GM23338 (cell line): ENCODE data around the gene RLF. TPM values are rescaled to one million over a fixed set of nuclear protein-coding genes. Genes with fewer than 3 reads are reported as not detected.

Experiments
- ATAC-seq: fragments of 200-7000 bp; cut with Tn5 transposase; 3 replicates; pipeline ENCODE4 v1.9.1; 2020
- DNase-seq: peaks from one replicate; pipeline ENCODE4 v3.0.0-alpha.2; 2015; ENCODE audit warnings: low spot score
- H2AFZ ChIP-seq: fragments of 200-600 bp; sonication (generic); 2 replicates; pipeline ENCODE4 v1.8.0; 2016; ENCODE audit warnings: antibody characterized with exemption, mild to moderate bottlenecking, moderate library complexity
- H3F3A ChIP-seq: fragments of 200-600 bp; sonication (generic); replicated peaks from 2 replicates; pipeline ENCODE4 v1.8.0; 2017; ENCODE audit warnings: antibody characterized with exemption, mixed run types, low read depth
- H3K27ac ChIP-seq: fragments of 200-600 bp; sonication (generic); 2 replicates; pipeline ENCODE4 v1.6.1; 2016; ENCODE audit warnings: low read depth
- H3K27me3 ChIP-seq: fragments of 200-600 bp; sonication (generic); 2 replicates; pipeline ENCODE4 v1.8.0; 2016; ENCODE audit warnings: mild to moderate bottlenecking, mixed run types, moderate library complexity; ENCODE audit not compliant: insufficient read depth
- H3K36me3 ChIP-seq: fragments of 200-600 bp; sonication (generic); 2 replicates; pipeline ENCODE4 v1.8.0; 2016; ENCODE audit warnings: mild to moderate bottlenecking; ENCODE audit not compliant: insufficient read depth
- H3K4me1 ChIP-seq: fragments of 200-600 bp; sonication (generic); 2 replicates; pipeline ENCODE4 v1.8.0; 2016; ENCODE audit warnings: mild to moderate bottlenecking, moderate library complexity; ENCODE audit not compliant: insufficient read depth
- H3K4me2 ChIP-seq: fragments of 200-600 bp; sonication (generic); 2 replicates; pipeline ENCODE4 v1.7.1; 2017; ENCODE audit warnings: mixed run types
- H3K4me3 ChIP-seq: fragments of 200-600 bp; sonication (generic); 2 replicates; pipeline ENCODE4 v1.6.1; 2016; ENCODE audit warnings: mixed run types
- H3K79me2 ChIP-seq: fragments of 200-600 bp; sonication (generic); replicated peaks from 2 replicates; pipeline ENCODE4 v1.8.0; 2017; ENCODE audit warnings: mild to moderate bottlenecking; ENCODE audit not compliant: insufficient read depth
- H3K9me2 ChIP-seq: fragments of 200-600 bp; sonication (generic); 2 replicates; pipeline ENCODE4 v1.8.0; 2017; ENCODE audit not compliant: insufficient read depth
- H4K20me1 ChIP-seq: fragments of 200-600 bp; sonication (generic); replicated peaks from 2 replicates; pipeline ENCODE4 v1.8.0; 2017; ENCODE audit warnings: mild to moderate bottlenecking; ENCODE audit not compliant: insufficient read depth
- H3K27ac Mint-ChIP-seq: 2 replicates; pipeline ENCODE4 v1.8.0; 2020; ENCODE audit warnings: inconsistent platforms, mild to moderate bottlenecking, moderate library complexity, mixed read lengths
- H3K27me3 Mint-ChIP-seq: 3 replicates; pipeline ENCODE4 v1.8.0; 2022; ENCODE audit warnings: low read depth, mild to moderate bottlenecking, moderate library complexity, mixed read lengths, inconsistent platforms; ENCODE audit not compliant: insufficient read depth, poor library complexity
- H3K36me3 Mint-ChIP-seq: 3 replicates; pipeline ENCODE4 v1.8.0; 2021; ENCODE audit warnings: low read depth, mild to moderate bottlenecking, inconsistent platforms, moderate library complexity, mixed read lengths
- H3K4me1 Mint-ChIP-seq: 3 replicates; pipeline ENCODE4 v1.8.0; 2020; ENCODE audit warnings: mild to moderate bottlenecking, inconsistent platforms, mixed read lengths
- H3K4me3 Mint-ChIP-seq: 3 replicates; pipeline ENCODE4 v1.8.0; 2021; ENCODE audit warnings: moderate library complexity, mild to moderate bottlenecking, inconsistent platforms, mixed read lengths
- H3K9me3 Mint-ChIP-seq: 3 replicates; pipeline ENCODE4 v1.8.0; 2020; ENCODE audit warnings: moderate library complexity, mild to moderate bottlenecking, inconsistent platforms, mixed read lengths
- CREB1 ChIP-seq: fragments of 250-450 bp; sonication (Bioruptor Pico); IDR thresholded peaks from 2 replicates; pipeline ENCODE4 v1.5.0; 2020; ENCODE audit warnings: low read depth, mild to moderate bottlenecking, moderate library complexity
- EZH2 ChIP-seq: fragments of 200-600 bp; sonication (generic); IDR thresholded peaks from one replicate; pipeline ENCODE4 v1.8.0; 2017; ENCODE audit warnings: antibody characterized with exemption, mild to moderate bottlenecking, low read depth; ENCODE audit not compliant: unreplicated experiment
- EZH2phosphoT487 ChIP-seq: fragments of 200-600 bp; sonication (generic); IDR thresholded peaks from one replicate; pipeline ENCODE4 v1.8.1; 2018; ENCODE audit warnings: antibody characterized with exemption; ENCODE audit not compliant: unreplicated experiment
- JUNB ChIP-seq: IDR thresholded peaks from one replicate; pipeline ENCODE4 v1.6.1; 2016; ENCODE audit warnings: antibody characterized with exemption; ENCODE audit not compliant: unreplicated experiment
- NANOG ChIP-seq: IDR thresholded peaks from 2 replicates; pipeline ENCODE4 v1.6.1; 2016; ENCODE audit warnings: antibody characterized with exemption, borderline replicate concordance
- POLR2AphosphoS5 ChIP-seq: IDR thresholded peaks from 2 replicates; pipeline ENCODE4 v1.6.1; 2016; ENCODE audit warnings: antibody characterized with exemption, low read depth
- STAT1 ChIP-seq: IDR thresholded peaks from one replicate; pipeline ENCODE4 v1.6.1; 2016; ENCODE audit warnings: antibody characterized with exemption; ENCODE audit not compliant: unreplicated experiment
- ZNF114 ChIP-seq: fragments of 250-450 bp; sonication (Bioruptor Pico); IDR thresholded peaks from 2 replicates; pipeline ENCODE4 v1.5.0; 2020; ENCODE audit warnings: mild to moderate bottlenecking, moderate library complexity
- ZNF331 ChIP-seq: fragments of 250-450 bp; sonication (Bioruptor Pico); IDR thresholded peaks from 2 replicates; pipeline ENCODE4 v1.5.0; 2020; ENCODE audit warnings: low read depth, mild to moderate bottlenecking, moderate library complexity
- polyA plus RNA-seq: library from polyadenylated mRNA; unstranded; fragments of >200 nt; fragmentation: Nextera tagmentation; extraction: Ambion mirVana; gene quantifications from 2 replicates; pipeline ENCODE4 v1.2.1, GENCODE V29; 2016
- total RNA-seq: library from RNA; depleted of rRNA; stranded (reverse); fragments of >200 nt; shearing (Covaris generic); gene quantifications from 2 replicates; pipeline ENCODE4 v1.2.3, GENCODE V29; 2014
- TF ChIP-seq, protein P1 (sequence below): IDR thresholded peaks from 2 replicates; pipeline ENCODE4 v1.6.1; 2016; ENCODE audit warnings: antibody characterized with exemption
- TF ChIP-seq, protein P2 (sequence below): fragments of 250-450 bp; sonication (Bioruptor Pico); IDR thresholded peaks from 2 replicates; pipeline ENCODE4 v1.5.0; 2020; ENCODE audit warnings: mild to moderate bottlenecking, moderate library complexity
- TF ChIP-seq, protein P3 (sequence below), 2 experiments: fragments of 200-600 bp in 1 of 2; sonication (generic) in 1 of 2; conservative IDR thresholded peaks; 2 replicates each; pipeline versions ENCODE4 v1.5.1 to v1.6.1; 2016 to 2017; ENCODE audit warnings: antibody characterized with exemption in 2 of 2, low read depth in 2 of 2, mild to moderate bottlenecking in 2 of 2, moderate library complexity in 1 of 2
- TF ChIP-seq, protein P4 (sequence below): IDR thresholded peaks from one replicate; pipeline ENCODE4 v1.6.1; 2018; ENCODE audit warnings: antibody characterized with exemption; ENCODE audit not compliant: unreplicated experiment

RLF gene
- total and polyA plus RNA-seq, 2 experiments from 2014 or later: 6.6 to 21.1 TPM

DNA sequence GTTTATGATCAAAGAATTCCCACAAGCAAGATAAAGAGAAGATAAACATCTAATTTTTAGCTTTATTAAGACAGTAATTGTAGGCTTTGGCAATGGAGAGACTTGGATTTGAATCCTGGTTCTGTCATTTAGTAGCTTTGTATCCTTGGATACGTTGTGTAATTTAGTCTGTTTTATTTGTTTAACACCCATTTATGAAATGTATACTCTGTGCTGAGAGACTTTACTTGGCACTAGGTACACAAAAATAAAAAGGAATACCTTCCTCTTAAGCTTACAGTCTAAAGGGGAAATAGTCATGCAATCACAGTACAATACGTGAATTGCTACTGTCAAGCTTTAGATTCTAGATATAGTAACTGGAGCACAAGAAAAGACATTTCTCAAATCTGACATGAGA, 120.7 kb downstream of the RLF start:
- Histone ChIP-seq H3K27me3 (no peaks in the 10 kb centered on the region), H3K4me3 (no peak overlapping the region), H4K20me1 (peaks cover 17% of the 10 kb centered on the region), H3K36me3 (peaks cover 15% of the 10 kb centered on the region; the same call in 1 of the 2 replicates), H3K4me1 (no peaks in the 10 kb centered on the region), H2AFZ (no peak overlapping the region), H3K9me2 (no peaks in the 10 kb centered on the region), H3F3A (no peaks in the 10 kb centered on the region), H3K27ac (no peak overlapping the region), H3K79me2 (peaks cover 5% of the 10 kb centered on the region; the same call in 1 of the 2 replicates), H3K4me2 (no peak overlapping the region)
- ATAC-seq (no peak), DNase-seq (no peak)
- Mint-ChIP-seq H3K36me3 (peaks cover 25% of the 10 kb centered on the region; the same call in 2 of the 3 replicates), H3K27ac (no peak overlapping the region), H3K27me3 (no peaks in the 10 kb centered on the region), H3K9me3 (no peaks in the 10 kb centered on the region), H3K4me1 (no peaks in the 10 kb centered on the region), H3K4me3 (no peak overlapping the region)
- TF ChIP-seq ZNF331 (CRISPR knock-in tag) (no peak), JUNB (no peak), NANOG (no peak), EZH2 (no peak), STAT1 (no peak), POLR2AphosphoS5 (no peak), CREB1 (CRISPR knock-in tag) (no peak), ZNF114 (no peak), EZH2phosphoT487 (no peak)
- TF ChIP-seq, protein P1, sequence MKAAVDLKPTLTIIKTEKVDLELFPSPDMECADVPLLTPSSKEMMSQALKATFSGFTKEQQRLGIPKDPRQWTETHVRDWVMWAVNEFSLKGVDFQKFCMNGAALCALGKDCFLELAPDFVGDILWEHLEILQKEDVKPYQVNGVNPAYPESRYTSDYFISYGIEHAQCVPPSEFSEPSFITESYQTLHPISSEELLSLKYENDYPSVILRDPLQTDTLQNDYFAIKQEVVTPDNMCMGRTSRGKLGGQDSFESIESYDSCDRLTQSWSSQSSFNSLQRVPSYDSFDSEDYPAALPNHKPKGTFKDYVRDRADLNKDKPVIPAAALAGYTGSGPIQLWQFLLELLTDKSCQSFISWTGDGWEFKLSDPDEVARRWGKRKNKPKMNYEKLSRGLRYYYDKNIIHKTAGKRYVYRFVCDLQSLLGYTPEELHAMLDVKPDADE: no peak
- TF ChIP-seq, protein P2, sequence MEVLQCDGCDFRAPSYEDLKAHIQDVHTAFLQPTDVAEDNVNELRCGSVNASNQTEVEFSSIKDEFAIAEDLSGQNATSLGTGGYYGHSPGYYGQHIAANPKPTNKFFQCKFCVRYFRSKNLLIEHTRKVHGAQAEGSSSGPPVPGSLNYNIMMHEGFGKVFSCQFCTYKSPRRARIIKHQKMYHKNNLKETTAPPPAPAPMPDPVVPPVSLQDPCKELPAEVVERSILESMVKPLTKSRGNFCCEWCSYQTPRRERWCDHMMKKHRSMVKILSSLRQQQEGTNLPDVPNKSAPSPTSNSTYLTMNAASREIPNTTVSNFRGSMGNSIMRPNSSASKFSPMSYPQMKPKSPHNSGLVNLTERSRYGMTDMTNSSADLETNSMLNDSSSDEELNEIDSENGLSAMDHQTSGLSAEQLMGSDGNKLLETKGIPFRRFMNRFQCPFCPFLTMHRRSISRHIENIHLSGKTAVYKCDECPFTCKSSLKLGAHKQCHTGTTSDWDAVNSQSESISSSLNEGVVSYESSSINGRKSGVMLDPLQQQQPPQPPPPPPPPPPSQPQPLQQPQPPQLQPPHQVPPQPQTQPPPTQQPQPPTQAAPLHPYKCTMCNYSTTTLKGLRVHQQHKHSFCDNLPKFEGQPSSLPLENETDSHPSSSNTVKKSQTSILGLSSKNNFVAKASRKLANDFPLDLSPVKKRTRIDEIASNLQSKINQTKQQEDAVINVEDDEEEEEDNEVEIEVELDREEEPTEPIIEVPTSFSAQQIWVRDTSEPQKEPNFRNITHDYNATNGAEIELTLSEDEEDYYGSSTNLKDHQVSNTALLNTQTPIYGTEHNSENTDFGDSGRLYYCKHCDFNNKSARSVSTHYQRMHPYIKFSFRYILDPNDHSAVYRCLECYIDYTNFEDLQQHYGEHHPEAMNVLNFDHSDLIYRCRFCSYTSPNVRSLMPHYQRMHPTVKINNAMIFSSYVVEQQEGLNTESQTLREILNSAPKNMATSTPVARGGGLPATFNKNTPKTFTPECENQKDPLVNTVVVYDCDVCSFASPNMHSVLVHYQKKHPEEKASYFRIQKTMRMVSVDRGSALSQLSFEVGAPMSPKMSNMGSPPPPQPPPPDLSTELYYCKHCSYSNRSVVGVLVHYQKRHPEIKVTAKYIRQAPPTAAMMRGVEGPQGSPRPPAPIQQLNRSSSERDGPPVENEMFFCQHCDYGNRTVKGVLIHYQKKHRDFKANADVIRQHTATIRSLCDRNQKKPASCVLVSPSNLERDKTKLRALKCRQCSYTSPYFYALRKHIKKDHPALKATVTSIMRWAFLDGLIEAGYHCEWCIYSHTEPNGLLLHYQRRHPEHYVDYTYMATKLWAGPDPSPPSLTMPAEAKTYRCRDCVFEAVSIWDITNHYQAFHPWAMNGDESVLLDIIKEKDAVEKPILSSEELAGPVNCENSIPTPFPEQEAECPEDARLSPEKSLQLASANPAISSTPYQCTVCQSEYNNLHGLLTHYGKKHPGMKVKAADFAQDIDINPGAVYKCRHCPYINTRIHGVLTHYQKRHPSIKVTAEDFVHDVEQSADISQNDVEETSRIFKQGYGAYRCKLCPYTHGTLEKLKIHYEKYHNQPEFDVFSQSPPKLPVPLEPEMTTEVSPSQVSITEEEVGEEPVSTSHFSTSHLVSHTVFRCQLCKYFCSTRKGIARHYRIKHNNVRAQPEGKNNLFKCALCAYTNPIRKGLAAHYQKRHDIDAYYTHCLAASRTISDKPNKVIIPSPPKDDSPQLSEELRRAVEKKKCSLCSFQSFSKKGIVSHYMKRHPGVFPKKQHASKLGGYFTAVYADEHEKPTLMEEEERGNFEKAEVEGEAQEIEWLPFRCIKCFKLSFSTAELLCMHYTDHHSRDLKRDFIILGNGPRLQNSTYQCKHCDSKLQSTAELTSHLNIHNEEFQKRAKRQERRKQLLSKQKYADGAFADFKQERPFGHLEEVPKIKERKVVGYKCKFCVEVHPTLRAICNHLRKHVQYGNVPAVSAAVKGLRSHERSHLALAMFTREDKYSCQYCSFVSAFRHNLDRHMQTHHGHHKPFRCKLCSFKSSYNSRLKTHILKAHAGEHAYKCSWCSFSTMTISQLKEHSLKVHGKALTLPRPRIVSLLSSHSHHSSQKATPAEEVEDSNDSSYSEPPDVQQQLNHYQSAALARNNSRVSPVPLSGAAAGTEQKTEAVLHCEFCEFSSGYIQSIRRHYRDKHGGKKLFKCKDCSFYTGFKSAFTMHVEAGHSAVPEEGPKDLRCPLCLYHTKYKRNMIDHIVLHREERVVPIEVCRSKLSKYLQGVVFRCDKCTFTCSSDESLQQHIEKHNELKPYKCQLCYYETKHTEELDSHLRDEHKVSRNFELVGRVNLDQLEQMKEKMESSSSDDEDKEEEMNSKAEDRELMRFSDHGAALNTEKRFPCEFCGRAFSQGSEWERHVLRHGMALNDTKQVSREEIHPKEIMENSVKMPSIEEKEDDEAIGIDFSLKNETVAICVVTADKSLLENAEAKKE (CRISPR knock-in tag): no peak
- TF ChIP-seq, protein P3, sequence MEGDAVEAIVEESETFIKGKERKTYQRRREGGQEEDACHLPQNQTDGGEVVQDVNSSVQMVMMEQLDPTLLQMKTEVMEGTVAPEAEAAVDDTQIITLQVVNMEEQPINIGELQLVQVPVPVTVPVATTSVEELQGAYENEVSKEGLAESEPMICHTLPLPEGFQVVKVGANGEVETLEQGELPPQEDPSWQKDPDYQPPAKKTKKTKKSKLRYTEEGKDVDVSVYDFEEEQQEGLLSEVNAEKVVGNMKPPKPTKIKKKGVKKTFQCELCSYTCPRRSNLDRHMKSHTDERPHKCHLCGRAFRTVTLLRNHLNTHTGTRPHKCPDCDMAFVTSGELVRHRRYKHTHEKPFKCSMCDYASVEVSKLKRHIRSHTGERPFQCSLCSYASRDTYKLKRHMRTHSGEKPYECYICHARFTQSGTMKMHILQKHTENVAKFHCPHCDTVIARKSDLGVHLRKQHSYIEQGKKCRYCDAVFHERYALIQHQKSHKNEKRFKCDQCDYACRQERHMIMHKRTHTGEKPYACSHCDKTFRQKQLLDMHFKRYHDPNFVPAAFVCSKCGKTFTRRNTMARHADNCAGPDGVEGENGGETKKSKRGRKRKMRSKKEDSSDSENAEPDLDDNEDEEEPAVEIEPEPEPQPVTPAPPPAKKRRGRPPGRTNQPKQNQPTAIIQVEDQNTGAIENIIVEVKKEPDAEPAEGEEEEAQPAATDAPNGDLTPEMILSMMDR (conservative IDR thresholded peaks at IDR 0.05; ENCODE audit: low read depth in 2 of 2): no peak
- TF ChIP-seq, protein P4, sequence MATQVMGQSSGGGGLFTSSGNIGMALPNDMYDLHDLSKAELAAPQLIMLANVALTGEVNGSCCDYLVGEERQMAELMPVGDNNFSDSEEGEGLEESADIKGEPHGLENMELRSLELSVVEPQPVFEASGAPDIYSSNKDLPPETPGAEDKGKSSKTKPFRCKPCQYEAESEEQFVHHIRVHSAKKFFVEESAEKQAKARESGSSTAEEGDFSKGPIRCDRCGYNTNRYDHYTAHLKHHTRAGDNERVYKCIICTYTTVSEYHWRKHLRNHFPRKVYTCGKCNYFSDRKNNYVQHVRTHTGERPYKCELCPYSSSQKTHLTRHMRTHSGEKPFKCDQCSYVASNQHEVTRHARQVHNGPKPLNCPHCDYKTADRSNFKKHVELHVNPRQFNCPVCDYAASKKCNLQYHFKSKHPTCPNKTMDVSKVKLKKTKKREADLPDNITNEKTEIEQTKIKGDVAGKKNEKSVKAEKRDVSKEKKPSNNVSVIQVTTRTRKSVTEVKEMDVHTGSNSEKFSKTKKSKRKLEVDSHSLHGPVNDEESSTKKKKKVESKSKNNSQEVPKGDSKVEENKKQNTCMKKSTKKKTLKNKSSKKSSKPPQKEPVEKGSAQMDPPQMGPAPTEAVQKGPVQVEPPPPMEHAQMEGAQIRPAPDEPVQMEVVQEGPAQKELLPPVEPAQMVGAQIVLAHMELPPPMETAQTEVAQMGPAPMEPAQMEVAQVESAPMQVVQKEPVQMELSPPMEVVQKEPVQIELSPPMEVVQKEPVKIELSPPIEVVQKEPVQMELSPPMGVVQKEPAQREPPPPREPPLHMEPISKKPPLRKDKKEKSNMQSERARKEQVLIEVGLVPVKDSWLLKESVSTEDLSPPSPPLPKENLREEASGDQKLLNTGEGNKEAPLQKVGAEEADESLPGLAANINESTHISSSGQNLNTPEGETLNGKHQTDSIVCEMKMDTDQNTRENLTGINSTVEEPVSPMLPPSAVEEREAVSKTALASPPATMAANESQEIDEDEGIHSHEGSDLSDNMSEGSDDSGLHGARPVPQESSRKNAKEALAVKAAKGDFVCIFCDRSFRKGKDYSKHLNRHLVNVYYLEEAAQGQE: no peak
